Lower lobe of right lung (tissue), 2 donors: ENCODE data around the gene CCHCR1. TPM values are rescaled to one million over a fixed set of nuclear protein-coding genes. Genes with fewer than 3 reads are reported as not detected.
"Not testable (repeated sequence)": the region's sequence is repeated elsewhere in the genome, so short reads cannot be mapped to it uniquely, and the experiment has no call there.

ENCODE experiments used
- ATAC-seq, 2 donors: fragments of 200-7000 bp; cut with Tn5 transposase; one replicate each; pipeline ENCODE4 v1.9.1; 2020 to 2022; ENCODE audit warnings: mild to moderate bottlenecking in 2 of 2, moderate library complexity in 2 of 2
- DNase-seq: peaks from one replicate; pipeline ENCODE4 v3.0.0-alpha.2; 2020
- H3K27ac ChIP-seq: fragments of 200-600 bp; one replicate; pipeline ENCODE4 v1.8.0; 2022
- H3K27me3 ChIP-seq: fragments of 200-600 bp; one replicate; pipeline ENCODE4 v1.8.0; 2022; ENCODE audit warnings: low read depth
- H3K36me3 ChIP-seq: fragments of 200-600 bp; one replicate; pipeline ENCODE4 v1.8.0; 2022; ENCODE audit warnings: mild to moderate bottlenecking
- H3K4me1 ChIP-seq: fragments of 200-600 bp; one replicate; pipeline ENCODE4 v1.8.0; 2022
- H3K4me3 ChIP-seq: fragments of 200-600 bp; one replicate; pipeline ENCODE4 v1.8.0; 2022; ENCODE audit warnings: mild to moderate bottlenecking
- H3K9me3 ChIP-seq: fragments of 200-600 bp; one replicate; pipeline ENCODE4 v1.8.0; 2022
- intact Hi-C: fragments of 100-400 bp; cut with DNase I; formaldehyde crosslinking; loops from one replicate; pipeline ENCODE4 v1.11.0; 2022
- total RNA-seq: library from RNA; stranded (reverse); fragmentation: NEBNext Ultra II Directional; extraction: Animal tissue kit (Norgen Biotek cat#: 25700); gene quantifications from one replicate; pipeline ENCODE4 v1.2.1, GENCODE V29; 2021
- TF ChIP-seq, protein P1 (sequence below): fragments of 200-600 bp; IDR thresholded peaks from one replicate; pipeline ENCODE4 v1.8.0; 2022; ENCODE audit warnings: antibody characterized with exemption, mild to moderate bottlenecking
- donor health status: DM: no; HTN: yes; CAD: no; lungs with severe emphysema.

CCHCR1 gene
- total RNA-seq, 1 donor from 2014 or later: 16.5 TPM

DNA sequence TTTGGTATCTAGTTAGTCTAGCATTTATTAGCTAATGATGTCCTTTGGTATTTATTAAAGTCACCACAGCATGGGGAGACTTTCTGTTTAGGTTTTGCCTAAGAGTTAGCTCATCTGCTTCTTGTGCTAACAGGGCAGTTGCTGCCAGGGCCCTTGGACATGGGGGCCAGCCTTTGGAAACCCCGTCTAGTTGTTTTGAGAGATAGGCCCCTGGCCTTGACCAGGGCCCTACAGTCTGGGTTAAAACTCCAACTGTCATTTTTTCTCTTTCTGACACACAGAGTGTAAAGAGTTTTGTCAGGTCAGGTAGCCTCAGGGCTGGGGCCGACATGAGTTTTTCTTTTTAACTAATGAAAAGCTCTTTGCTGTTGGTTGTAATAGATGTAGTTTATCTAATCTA lies 25.7 kb upstream of the CCHCR1 start:
- H3K4me3 ChIP-seq, H3K36me3 ChIP-seq, intact Hi-C loops, H3K9me3 ChIP-seq, H3K27me3 ChIP-seq, ATAC-seq, H3K27ac ChIP-seq, DNase-seq: not testable (repeated sequence)
- peaks cover 17% of the 10 kb centered on the region for H3K4me1 ChIP-seq

DNA sequence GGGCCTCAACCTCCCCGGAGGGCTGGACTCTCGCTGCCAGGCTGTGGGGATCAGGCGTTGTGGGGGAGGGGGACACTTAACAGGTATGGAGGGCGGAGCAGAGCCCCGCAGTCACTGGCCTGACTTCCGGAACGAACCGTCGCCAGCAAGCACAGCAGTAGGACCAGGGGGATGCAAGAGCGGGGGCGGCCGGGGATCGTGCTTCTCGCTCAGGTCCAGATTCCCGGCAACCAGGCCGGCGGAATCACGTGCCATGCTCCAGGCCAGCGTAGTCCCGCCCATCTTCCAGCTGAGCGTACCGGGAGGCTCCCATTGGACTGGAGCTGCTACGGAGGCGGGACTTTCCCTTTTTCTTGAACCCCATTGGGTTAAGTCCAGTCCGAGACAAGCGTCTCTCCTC lies 22.9 kb upstream of the CCHCR1 start:
- no peak overlapping the region for H3K27ac ChIP-seq
- TF ChIP-seq, protein P1, sequence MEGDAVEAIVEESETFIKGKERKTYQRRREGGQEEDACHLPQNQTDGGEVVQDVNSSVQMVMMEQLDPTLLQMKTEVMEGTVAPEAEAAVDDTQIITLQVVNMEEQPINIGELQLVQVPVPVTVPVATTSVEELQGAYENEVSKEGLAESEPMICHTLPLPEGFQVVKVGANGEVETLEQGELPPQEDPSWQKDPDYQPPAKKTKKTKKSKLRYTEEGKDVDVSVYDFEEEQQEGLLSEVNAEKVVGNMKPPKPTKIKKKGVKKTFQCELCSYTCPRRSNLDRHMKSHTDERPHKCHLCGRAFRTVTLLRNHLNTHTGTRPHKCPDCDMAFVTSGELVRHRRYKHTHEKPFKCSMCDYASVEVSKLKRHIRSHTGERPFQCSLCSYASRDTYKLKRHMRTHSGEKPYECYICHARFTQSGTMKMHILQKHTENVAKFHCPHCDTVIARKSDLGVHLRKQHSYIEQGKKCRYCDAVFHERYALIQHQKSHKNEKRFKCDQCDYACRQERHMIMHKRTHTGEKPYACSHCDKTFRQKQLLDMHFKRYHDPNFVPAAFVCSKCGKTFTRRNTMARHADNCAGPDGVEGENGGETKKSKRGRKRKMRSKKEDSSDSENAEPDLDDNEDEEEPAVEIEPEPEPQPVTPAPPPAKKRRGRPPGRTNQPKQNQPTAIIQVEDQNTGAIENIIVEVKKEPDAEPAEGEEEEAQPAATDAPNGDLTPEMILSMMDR: no peak
- no peaks in the 10 kb centered on the region for H3K9me3 ChIP-seq
- ATAC-seq: peak; percentile 81 to 98
- intact Hi-C loops: no loop called here
- no peaks in the 10 kb centered on the region for H3K27me3 ChIP-seq
- peak; percentile 81 for DNase-seq
- peaks cover 2% of the 10 kb centered on the region for H3K36me3 ChIP-seq
- peaks cover 10% of the 10 kb centered on the region for H3K4me1 ChIP-seq
- peak overlapping the region; percentile 58 for H3K4me3 ChIP-seq

DNA sequence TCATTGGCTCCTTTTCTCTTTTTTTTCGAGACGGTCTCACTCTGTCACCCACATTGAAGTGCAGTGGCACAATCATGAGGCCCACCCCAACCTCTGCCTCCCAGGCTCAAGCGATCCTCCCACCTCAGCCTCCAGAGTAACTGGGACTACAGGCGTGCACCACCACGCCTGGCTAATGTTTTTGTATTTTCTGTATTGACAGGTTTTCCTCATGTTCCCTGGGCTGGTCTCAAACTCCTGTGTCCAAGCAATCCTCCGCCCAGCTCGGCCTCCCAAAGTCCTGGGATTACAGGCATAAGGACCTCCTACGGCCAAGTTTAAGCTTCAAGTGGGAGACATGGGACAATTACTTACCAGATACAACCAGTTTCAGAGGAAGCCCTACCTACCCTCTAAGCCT lies 22.3 kb upstream of the CCHCR1 start:
- peak overlapping the region; percentile 58 for H3K4me3 ChIP-seq
- no peak overlapping the region for H3K27ac ChIP-seq
- no peak for DNase-seq
- peaks cover 5% of the 10 kb centered on the region for H3K36me3 ChIP-seq
- intact Hi-C loops: no loop called here
- TF ChIP-seq, protein P1: no peak
- peaks cover 10% of the 10 kb centered on the region for H3K4me1 ChIP-seq
- no peaks in the 10 kb centered on the region for H3K27me3 ChIP-seq
- ATAC-seq: no peak
- no peaks in the 10 kb centered on the region for H3K9me3 ChIP-seq

DNA sequence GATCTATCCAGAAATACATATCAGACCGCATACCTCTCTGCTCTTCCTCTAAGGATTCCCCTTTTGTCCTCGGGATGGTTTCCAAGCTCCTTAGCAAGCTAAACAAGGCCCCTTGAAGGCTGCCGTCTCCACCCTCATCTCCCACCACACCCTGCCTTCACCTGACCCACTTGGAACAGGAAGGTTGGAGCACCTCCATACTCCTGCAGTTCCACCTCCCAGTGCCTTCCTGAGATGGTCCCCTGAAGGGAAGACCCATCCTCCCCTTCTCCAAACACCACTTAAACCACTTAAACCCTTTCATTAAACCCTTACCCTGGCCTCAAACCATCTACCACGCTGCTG lies 21.4 kb upstream of the CCHCR1 start:
- Histone ChIP-seq H3K4me1 (peaks cover 10% of the 10 kb centered on the region), H3K4me3 (no peak overlapping the region), H3K36me3 (peaks cover 5% of the 10 kb centered on the region), H3K9me3 (no peaks in the 10 kb centered on the region), H3K27ac (no peak overlapping the region), H3K27me3 (no peaks in the 10 kb centered on the region)
- TF ChIP-seq, protein P1: no peak
- intact Hi-C loops: no loop called here
- DNase-seq (no peak), ATAC-seq (no peak)

DNA sequence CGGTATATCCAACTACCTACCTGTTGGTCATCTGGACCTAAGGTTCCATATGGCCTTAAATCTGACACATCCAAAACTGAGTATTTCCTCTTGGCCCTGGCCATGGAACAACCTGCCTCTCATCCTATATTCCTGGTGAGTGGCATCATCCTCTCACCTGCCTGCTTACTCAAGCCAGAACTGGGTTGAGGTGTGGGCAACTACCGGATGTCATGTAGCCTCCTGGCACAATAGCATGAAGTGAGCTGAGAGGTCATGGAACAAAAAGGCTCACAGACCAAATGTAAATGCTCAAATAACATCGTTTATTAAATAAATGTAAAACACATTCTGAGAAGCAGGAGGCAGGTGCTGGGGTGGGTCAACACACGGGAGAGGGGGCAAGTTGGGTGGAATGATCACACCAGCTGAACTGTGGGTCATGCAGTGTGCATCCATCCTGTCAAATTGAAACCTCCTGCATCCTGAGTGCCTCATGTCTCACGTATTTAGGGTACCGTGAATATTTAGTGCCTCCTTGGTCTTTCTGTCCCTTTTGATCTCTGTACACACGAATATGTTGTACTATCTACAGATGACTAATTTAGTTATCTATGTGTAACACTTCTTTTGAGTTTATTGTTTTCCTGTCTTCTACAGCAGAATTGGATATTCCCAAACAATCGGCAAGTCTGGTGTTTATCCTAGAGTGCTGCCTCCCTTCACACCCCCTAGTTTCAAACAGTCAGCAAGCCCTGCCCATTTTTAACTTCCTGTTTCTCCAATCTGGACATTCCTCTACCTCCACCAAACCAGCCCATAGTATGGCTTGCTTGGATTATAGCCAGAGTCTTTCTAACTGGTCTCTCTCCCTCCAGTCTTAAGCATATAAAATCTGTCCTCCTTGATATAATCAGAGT lies 20.8 kb upstream of the CCHCR1 start:
- Histone ChIP-seq H3K9me3 (no peaks in the 10 kb centered on the region), H3K4me3 (no peak overlapping the region), H3K27ac (no peak overlapping the region), H3K36me3 (peaks cover 5% of the 10 kb centered on the region), H3K4me1 (peaks cover 10% of the 10 kb centered on the region), H3K27me3 (no peaks in the 10 kb centered on the region)
- no peak for DNase-seq
- TF ChIP-seq, protein P1: no peak
- ATAC-seq: no peak
- intact Hi-C loops: no loop called here

DNA sequence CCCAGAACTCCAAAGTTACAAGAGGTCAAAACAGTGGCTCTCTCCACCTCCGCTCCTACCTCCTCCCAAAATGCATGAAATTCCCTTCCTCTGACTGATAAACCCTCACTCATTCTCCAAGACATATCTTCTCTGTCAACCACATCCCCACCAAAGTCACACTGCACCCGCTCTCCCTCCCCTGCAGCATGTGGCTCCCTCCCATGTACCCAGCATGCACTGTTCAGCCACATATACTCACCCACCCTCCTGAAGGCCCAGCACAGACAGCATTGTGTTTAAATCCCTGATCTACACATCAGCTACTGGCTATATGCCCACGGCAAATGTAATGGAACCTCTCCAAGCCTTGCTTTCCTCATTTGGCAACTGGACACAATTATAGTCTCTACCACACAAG lies 18.4 kb upstream of the CCHCR1 start:
- DNase-seq (no peak), ATAC-seq (no peak)
- no peaks in the 10 kb centered on the region for H3K27me3 ChIP-seq
- H3K4me1 ChIP-seq: peaks cover 10% of the 10 kb centered on the region
- H3K27ac ChIP-seq: no peak overlapping the region
- intact Hi-C loops: no loop called here
- H3K36me3 ChIP-seq: peaks cover 5% of the 10 kb centered on the region
- no peaks in the 10 kb centered on the region for H3K9me3 ChIP-seq
- H3K4me3 ChIP-seq: no peak overlapping the region
- TF ChIP-seq, protein P1: no peak
